ENCODE results near the gene UBE2G1.

- TF ChIP-seq POLR2A (IDR thresholded peaks at IDR 0.05; ENCODE audit: low read depth, low read length) (no peak), POLR2AphosphoS5 (IDR thresholded peaks at IDR 0.05; ENCODE audit: low read depth, low read length) (no peak)
These were observed 109.5 kb downstream of the UBE2G1 start for GRCh38 chr17:4256952-4257351.

Data from GM12892 (cell line).